Effector memory CD8-positive, alpha-beta T cell (primary cell): Measurements from ENCODE around the gene GALR2.
"Not testable (repeated sequence)": the region's sequence is repeated elsewhere in the genome, so short reads cannot be mapped to it uniquely, and the experiment has no call there.

Source experiments
- ATAC-seq: fragments of 150-1000 bp; cut with Tn5 transposase; replicated peaks from 2 replicates; pipeline ENCODE4 v1.10.0; 2021; ENCODE audit warnings: mild to moderate bottlenecking, moderate library complexity
- DNase-seq, 3 experiments: peaks; one replicate each; pipeline ENCODE4 v3.0.0; 2021
- H3K27ac Mint-ChIP-seq, 2 donors: one replicate each; pipeline ENCODE4 v1.8.0; 2022; ENCODE audit warnings: mild to moderate bottlenecking in 2 of 2, mixed read lengths in 2 of 2, moderate library complexity in 2 of 2
- H3K27me3 Mint-ChIP-seq, 2 donors: one replicate each; pipeline ENCODE4 v1.8.0; 2022; ENCODE audit warnings: mixed read lengths in 2 of 2
- H3K36me3 Mint-ChIP-seq: one replicate; pipeline ENCODE4 v1.8.0; 2022; ENCODE audit warnings: mild to moderate bottlenecking, moderate library complexity, mixed read lengths; ENCODE audit not compliant: insufficient read depth
- H3K4me1 Mint-ChIP-seq, 2 donors: one replicate each; pipeline ENCODE4 v1.8.0; 2022; ENCODE audit warnings: low read depth in 2 of 2, mixed read lengths in 2 of 2
- H3K4me3 Mint-ChIP-seq, 2 donors: one replicate each; pipeline ENCODE4 v1.8.0; 2022; ENCODE audit warnings: mild to moderate bottlenecking in 2 of 2, mixed read lengths in 2 of 2, moderate library complexity in 2 of 2
- H3K9me3 Mint-ChIP-seq, 2 donors: one replicate each; pipeline ENCODE4 v1.8.0; 2022; ENCODE audit warnings: mixed read lengths in 2 of 2

The GALR2 gene

GRCh38 chr17:76042868-76043267, 31.7 kb upstream of the GALR2 start:
- ATAC-seq, H3K4me1 Mint-ChIP-seq, H3K4me3 Mint-ChIP-seq, H3K27ac Mint-ChIP-seq, DNase-seq, H3K27me3 Mint-ChIP-seq, H3K9me3 Mint-ChIP-seq: not testable (repeated sequence)
- peaks cover 87% of the 10 kb centered on the region for H3K36me3 Mint-ChIP-seq

GRCh38 chr17:76044475-76045007, 30.0 kb upstream of the GALR2 start:
- H3K9me3 Mint-ChIP-seq, DNase-seq, H3K27me3 Mint-ChIP-seq, H3K4me3 Mint-ChIP-seq, H3K4me1 Mint-ChIP-seq, ATAC-seq: not testable (repeated sequence)
- Mint-ChIP-seq H3K27ac (peak overlapping the region in 1 of 2 donors; percentile 49), H3K36me3 (peaks cover 90% of the 10 kb centered on the region)

GRCh38 chr17:76046064-76046463, 28.5 kb upstream of the GALR2 start:
- peaks cover 5 to 9% of the 10 kb centered on the region in 2 donors for H3K4me1 Mint-ChIP-seq
- no peak overlapping the region for H3K4me3 Mint-ChIP-seq
- no peak overlapping the region for H3K27ac Mint-ChIP-seq
- H3K9me3 Mint-ChIP-seq: no peaks in the 10 kb centered on the region
- no peaks in the 10 kb centered on the region for H3K27me3 Mint-ChIP-seq
- H3K36me3 Mint-ChIP-seq: peaks cover 95% of the 10 kb centered on the region
- ATAC-seq: no peak
- no peak for DNase-seq

DNA sequence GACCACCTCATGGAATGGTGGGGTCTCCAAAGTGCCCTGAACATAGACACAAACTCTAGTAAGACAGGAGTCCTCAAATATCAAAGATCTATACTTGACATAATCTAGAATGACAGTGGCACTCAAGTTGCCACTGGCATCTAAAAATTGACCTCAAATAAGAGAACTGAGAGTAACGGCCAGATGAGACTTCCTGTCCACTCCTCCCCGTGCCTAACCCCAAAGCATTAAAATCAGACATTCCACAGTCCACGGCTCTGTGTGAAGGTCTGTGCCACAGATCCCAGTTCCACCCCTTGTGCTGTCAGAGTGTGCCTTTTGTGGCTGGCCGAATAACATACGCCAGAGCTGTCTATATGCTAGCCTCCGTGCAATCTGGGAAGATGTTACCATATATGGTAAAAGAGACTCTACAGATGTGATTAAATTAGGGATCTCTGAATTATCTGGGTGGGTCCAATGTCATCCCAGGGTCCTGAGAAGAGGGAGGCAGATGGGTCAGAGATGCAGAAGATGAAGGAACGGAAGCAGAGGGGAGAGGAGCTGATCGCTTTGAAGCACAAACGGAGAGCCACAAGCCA, 26.5 kb upstream of the GALR2 start:
- no peak for ATAC-seq

DNA sequence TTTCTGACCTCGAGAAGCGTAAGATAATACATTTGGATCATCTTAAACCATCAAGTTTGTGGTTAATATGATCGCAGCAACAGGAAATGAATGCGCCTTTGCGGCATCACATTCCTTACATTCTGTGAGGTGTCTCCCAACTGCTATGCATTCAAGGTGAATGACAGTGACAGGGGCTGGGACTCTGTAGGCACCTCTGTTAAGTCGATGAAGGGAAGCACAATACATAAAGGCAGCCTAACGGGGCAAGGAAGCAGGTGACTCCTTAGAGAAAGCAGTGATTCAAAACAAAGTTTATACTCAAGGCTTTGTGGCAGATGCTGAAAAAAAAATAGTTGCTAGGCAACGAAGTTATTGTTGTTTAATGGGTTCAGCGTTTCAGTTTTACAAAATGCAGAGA, 25.9 kb upstream of the GALR2 start:
- peaks cover 8 to 13% of the 10 kb centered on the region in 2 donors for H3K4me1 Mint-ChIP-seq
- no peaks in the 10 kb centered on the region for H3K9me3 Mint-ChIP-seq
- no peaks in the 10 kb centered on the region for H3K27me3 Mint-ChIP-seq
- peak overlapping the region; percentile 27 to 70 for H3K27ac Mint-ChIP-seq
- peaks cover 86% of the 10 kb centered on the region for H3K36me3 Mint-ChIP-seq
- no peak overlapping the region for H3K4me3 Mint-ChIP-seq
- no peak for ATAC-seq
- no peak for DNase-seq

More for the DNA sequence above, 26.5 kb upstream of the GALR2 start:
- Mint-ChIP-seq H3K4me1 (peaks cover 8 to 13% of the 10 kb centered on the region in 2 donors), H3K4me3 (no peak overlapping the region), H3K27me3 (no peaks in the 10 kb centered on the region), H3K27ac (peak overlapping the region; percentile 7 to 70), H3K9me3 (no peaks in the 10 kb centered on the region), H3K36me3 (peaks cover 86% of the 10 kb centered on the region)
- no peak for DNase-seq

- peaks cover 82% of the 10 kb centered on the region for H3K36me3 Mint-ChIP-seq
- DNase-seq (no peak), ATAC-seq (no peak)
- H3K4me3 Mint-ChIP-seq: no peak overlapping the region
- peaks cover 8 to 13% of the 10 kb centered on the region in 2 donors for H3K4me1 Mint-ChIP-seq
- H3K9me3 Mint-ChIP-seq: no peaks in the 10 kb centered on the region
- H3K27ac Mint-ChIP-seq: peak overlapping the region; percentile 27 to 70
- no peaks in the 10 kb centered on the region for H3K27me3 Mint-ChIP-seq
These were observed 25.3 kb upstream of the GALR2 start for GRCh38 chr17:76049239-76049638.

DNA sequence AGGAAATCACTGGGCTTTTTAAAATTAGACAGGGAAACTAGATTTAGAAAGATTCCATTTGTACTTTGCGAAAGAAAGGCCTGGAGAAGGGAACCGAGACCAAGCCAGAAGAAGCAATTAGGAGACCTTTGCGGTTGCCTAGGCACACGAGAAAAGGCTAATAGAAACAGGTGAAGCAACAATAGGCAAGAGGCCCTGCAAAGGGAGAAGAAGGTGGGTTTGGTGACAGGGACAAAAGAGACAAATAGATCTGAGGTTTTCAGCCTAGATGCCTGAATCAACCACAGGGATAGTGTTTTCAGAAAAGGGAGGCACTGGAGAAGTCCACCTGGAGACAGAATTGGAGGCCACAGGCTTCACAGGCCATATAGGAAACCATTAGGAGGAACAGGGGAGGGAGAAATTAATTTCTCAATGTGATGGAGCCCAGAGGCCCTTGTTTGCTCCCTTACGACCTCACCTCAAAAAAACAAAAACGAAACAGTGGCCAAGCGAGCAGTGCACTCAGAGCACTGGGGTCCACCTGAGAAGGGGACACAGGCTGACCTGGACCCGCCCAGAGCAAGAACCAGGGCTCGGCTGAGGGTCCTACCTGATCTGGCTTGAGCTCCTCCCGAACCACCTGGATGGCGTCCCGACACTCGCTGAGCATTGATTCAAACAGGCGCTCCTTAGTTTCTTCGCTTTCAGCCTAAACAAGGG, 24.6 kb upstream of the GALR2 start:
- Mint-ChIP-seq H3K27ac (peak overlapping the region in 1 of 2 donors; percentile 70), H3K9me3 (no peaks in the 10 kb centered on the region), H3K27me3 (no peaks in the 10 kb centered on the region), H3K36me3 (peaks cover 81% of the 10 kb centered on the region), H3K4me3 (no peak overlapping the region), H3K4me1 (peaks cover 8 to 13% of the 10 kb centered on the region in 2 donors)
- DNase-seq (no peak), ATAC-seq (no peak)

DNA sequence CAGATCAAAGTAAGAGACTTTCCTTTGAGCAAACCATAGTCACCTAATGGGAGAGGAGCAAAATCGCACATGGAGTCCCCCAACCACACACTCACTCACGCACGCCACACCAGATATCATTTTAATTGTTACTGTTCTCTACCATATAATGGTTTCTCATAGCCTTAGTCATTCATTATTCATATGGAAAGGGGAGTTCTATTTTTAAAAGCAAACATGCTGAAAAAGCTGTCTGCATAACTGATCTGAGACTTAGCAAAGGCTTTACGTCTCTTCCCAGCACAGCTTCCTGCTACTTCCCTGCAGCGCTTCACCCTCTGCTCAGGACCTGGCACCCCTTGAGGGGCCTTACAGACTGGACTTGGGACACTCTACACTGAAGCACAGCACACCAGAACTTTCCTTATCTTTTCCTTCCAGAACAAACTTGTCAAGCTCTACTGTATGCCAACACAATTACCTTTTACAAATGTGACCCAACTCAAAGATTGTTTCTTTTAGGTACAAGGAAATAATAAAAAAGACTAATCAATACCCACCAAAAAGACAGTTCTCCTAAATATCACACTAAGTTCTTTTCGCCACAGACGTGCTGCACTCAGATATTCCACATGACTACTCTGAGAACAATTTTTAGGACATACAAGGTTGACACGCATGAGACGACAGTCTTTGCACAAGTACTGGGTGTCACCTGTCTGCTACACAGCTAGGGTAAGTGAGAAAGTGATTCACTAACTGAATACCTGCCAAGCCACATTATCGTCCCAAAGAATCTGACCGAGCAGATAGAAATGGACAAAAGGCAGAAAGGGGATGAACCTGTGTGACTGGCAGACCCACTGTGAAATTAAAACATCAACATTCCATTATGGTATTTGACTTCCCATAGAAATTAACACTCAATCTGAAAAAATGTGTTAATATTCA, 23.8 kb upstream of the GALR2 start:
- Mint-ChIP-seq H3K27me3 (no peaks in the 10 kb centered on the region), H3K9me3 (no peaks in the 10 kb centered on the region), H3K4me1 (peaks cover 8 to 13% of the 10 kb centered on the region in 2 donors), H3K27ac (no peak overlapping the region), H3K36me3 (peaks cover 81% of the 10 kb centered on the region), H3K4me3 (no peak overlapping the region)
- ATAC-seq (no peak), DNase-seq (no peak)

DNA sequence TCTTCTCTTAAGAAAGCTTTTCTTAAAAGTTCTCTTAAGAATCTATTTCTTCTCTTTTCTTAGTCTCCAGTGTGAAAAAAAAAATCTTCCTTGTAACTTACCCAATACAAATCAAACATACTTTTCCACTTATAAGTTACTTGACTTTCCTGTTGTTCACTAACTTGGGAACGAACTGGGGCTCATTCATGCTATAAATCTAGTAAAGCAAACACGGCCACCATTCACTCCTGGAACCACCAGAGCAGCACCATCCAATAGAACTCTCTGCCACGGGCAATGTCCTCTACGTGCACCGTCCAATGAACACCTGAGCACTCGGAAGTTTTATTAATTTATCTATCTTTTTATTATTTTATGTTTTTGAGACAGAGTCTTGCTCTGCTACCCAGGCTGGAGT, 23.0 kb upstream of the GALR2 start:
- H3K4me1 Mint-ChIP-seq: peaks cover 8 to 16% of the 10 kb centered on the region in 2 donors
- no peak overlapping the region for H3K27ac Mint-ChIP-seq
- H3K4me3 Mint-ChIP-seq: no peak overlapping the region
- H3K36me3 Mint-ChIP-seq: peaks cover 81% of the 10 kb centered on the region
- no peaks in the 10 kb centered on the region for H3K27me3 Mint-ChIP-seq
- ATAC-seq (no peak), DNase-seq (no peak)
- no peaks in the 10 kb centered on the region for H3K9me3 Mint-ChIP-seq

DNA sequence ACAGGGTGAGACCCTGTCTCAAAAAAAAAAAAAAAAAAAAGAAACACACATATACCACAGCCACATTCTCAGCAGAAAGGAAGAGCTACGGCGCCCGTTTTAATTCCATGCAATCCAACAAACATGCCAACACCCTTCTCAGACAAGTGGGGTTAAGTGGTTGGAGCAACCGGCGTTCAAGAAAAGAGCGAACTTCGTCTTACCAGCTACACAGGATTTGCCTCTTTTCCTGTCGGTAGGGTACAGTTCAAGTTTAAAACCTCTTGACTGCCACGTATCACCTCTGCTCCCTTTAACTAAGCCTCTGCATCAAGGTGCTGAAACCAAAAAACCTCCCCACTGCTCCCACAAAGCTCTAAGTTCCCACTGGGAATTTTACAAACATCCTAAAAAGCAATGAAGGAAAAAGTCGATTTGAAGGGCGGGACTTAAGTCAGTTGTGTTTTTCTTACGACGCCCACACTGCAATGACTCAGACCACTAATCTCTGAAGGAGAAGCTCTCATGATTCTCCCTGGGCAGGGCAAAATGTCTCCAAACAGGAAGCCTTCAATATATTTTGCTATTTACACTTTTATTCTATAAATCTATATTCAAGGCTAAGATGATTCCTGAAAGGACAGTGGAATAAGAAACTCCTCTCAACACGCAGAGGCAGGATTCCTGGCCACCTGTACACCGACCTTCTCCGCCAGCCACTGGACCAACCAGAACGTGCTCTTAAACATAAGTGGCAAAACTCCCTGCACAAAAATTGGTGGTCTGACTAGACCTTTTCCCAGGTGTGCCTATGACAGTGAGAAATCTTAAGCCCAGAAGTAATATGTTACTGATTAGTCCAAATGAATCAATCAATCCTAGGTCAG, 21.1 kb upstream of the GALR2 start:
- ATAC-seq (no peak), DNase-seq (no peak)
- Mint-ChIP-seq H3K27me3 (no peaks in the 10 kb centered on the region), H3K27ac (peak overlapping the region in 1 of 2 donors; percentile 25), H3K4me1 (peaks cover 7 to 16% of the 10 kb centered on the region in 2 donors), H3K9me3 (no peaks in the 10 kb centered on the region), H3K4me3 (no peak overlapping the region), H3K36me3 (peaks cover 84% of the 10 kb centered on the region)

DNA sequence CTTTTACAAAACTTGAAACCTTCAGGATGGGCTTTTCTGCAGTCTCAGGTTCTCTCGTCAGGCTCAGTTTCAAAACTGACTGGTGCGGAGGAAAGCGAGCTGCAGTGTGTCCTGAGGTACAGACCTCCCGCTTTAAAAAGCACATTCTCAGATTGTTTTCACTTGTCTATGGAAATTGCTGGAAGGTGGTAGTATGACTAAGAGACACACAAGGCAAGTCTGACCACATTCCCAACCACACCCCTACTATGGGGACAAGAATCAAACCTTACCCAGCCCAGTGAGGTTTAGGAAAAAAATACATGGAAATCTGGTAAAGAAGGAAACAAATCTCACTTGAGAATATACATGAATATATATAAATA, 20.5 kb upstream of the GALR2 start:
- H3K4me3 Mint-ChIP-seq: no peak overlapping the region
- ATAC-seq: no peak
- DNase-seq: no peak
- H3K27ac Mint-ChIP-seq: no peak overlapping the region
- H3K4me1 Mint-ChIP-seq: peaks cover 5 to 15% of the 10 kb centered on the region in 2 donors
- H3K36me3 Mint-ChIP-seq: peaks cover 84% of the 10 kb centered on the region
- H3K9me3 Mint-ChIP-seq: no peaks in the 10 kb centered on the region
- H3K27me3 Mint-ChIP-seq: no peaks in the 10 kb centered on the region

DNA sequence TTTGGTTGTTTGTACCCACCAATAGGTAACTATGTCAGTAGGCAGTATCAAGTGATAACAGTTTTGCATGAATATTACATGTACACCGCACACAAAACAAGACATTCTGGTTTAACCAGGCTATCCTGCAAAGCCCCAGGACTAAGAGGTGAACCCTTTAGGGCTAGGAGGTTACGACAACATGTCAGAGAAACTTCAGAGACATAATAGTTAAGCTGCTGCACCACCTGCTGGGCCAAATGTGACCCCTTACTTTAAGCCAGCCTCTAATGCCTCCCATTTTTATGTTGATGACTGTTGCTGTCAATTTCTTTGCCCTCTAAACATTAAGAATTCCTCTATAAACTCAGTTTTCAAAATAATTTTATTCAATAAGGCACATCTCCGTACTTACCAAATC, 17.7 kb upstream of the GALR2 start:
- ATAC-seq (no peak), DNase-seq (no peak)
- peaks cover 90% of the 10 kb centered on the region for H3K36me3 Mint-ChIP-seq
- no peak overlapping the region for H3K4me3 Mint-ChIP-seq
- no peaks in the 10 kb centered on the region for H3K27me3 Mint-ChIP-seq
- H3K4me1 Mint-ChIP-seq: peaks cover 0 to 3% of the 10 kb centered on the region in 2 donors
- peak overlapping the region in 1 of 2 donors; percentile 52 for H3K27ac Mint-ChIP-seq
- no peaks in the 10 kb centered on the region for H3K9me3 Mint-ChIP-seq

- not testable (repeated sequence) for DNase-seq, H3K27ac Mint-ChIP-seq
These were observed 16.3 kb upstream of the GALR2 start for GRCh38 chr17:76058264-76058663.

More at GRCh38 chr17:76058264-76058663, 16.3 kb upstream of the GALR2 start:
- peaks cover 93% of the 10 kb centered on the region for H3K36me3 Mint-ChIP-seq
- H3K9me3 Mint-ChIP-seq, ATAC-seq, H3K4me1 Mint-ChIP-seq, H3K27me3 Mint-ChIP-seq, H3K4me3 Mint-ChIP-seq: not testable (repeated sequence)
